ENCODE measurements around the gene CNTLN.
"Not testable (repeated sequence)": the region's sequence is repeated elsewhere in the genome, so short reads cannot be mapped to it uniquely, and the experiment has no call there.

Gene CNTLN

DNA sequence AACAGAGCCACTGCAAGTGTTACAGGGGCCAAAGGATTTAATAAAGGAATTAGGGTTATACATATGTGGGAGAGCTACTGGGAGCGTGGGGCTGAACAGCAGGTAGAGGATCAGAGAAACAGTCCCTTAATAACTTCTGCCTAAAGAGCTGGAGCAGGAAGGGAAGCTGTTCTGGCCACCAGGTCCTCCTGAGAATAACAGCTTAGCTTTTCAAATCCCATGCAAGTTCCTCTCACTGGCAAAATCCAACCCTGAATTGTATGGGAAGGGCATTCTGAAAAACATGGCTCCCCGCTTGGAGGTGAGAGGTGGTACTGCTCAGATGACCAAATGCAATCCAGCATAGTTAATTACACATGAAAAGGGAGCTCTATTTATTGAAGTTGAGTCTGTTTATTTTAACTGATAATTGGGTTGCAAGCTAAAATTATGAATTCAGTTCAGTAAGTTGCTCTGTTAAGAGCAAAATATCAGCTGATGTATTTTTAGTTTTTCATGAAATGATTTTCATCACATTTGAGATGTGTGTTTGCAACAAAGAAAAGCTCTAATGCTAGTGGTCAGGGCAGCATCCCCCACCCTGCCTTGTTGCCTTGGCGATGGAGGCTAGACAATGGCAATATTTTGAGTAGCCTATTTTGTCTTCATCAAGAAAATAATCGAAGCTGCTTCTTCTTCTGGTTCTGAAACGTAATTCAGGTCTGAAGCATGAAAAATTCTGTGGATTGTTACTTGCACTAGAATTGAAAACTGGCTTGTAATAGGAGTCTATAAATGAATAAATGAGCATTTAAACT is 385.6 kb downstream of the CNTLN start:
- H3K4me1 ChIP-seq (ENCODE audit: control insufficient read depth in 2 of 2, insufficient read depth in 2 of 2, low read length in 2 of 2): no peaks in the 10 kb centered on the region
- no peak overlapping the region for H3K9ac ChIP-seq (ENCODE audit: low read depth in 1 of 2, low read length in 2 of 2)
- no peaks in the 10 kb centered on the region for H3K36me3 ChIP-seq (ENCODE audit: control insufficient read depth in 2 of 2, insufficient read depth in 2 of 2, low read length in 2 of 2)
- no peak overlapping the region for H3K27ac ChIP-seq (ENCODE audit: low read depth in 2 of 2, low read length in 2 of 2)
- no peaks in the 10 kb centered on the region for H3K9me3 ChIP-seq (ENCODE audit: control insufficient read depth in 2 of 2, low read length in 2 of 2)
- H3K27me3 ChIP-seq (ENCODE audit: control insufficient read depth in 2 of 2, insufficient read depth in 2 of 2, low read length in 2 of 2): no peaks in the 10 kb centered on the region
- no peak overlapping the region for H3K4me3 ChIP-seq (ENCODE audit: low read length in 2 of 2)

- no peak overlapping the region for H3K4me3 ChIP-seq (ENCODE audit: low read length in 2 of 2)
- no peak overlapping the region for H3K9ac ChIP-seq (ENCODE audit: low read depth in 1 of 2, low read length in 2 of 2)
- H3K4me1 ChIP-seq (ENCODE audit: control insufficient read depth in 2 of 2, insufficient read depth in 2 of 2, low read length in 2 of 2): no peaks in the 10 kb centered on the region
- no peaks in the 10 kb centered on the region for H3K27me3 ChIP-seq (ENCODE audit: control insufficient read depth in 2 of 2, insufficient read depth in 2 of 2, low read length in 2 of 2)
- H3K9me3 ChIP-seq (ENCODE audit: control insufficient read depth in 2 of 2, low read length in 2 of 2): no peaks in the 10 kb centered on the region
- no peak overlapping the region for H3K27ac ChIP-seq (ENCODE audit: low read depth in 2 of 2, low read length in 2 of 2)
- H3K36me3 ChIP-seq (ENCODE audit: control insufficient read depth in 2 of 2, insufficient read depth in 2 of 2, low read length in 2 of 2): no peaks in the 10 kb centered on the region
Observed at GRCh38 chr9:17521100-17521855, 386.4 kb downstream of the CNTLN start.

- not testable (repeated sequence) for H3K27ac ChIP-seq (ENCODE audit: low read depth in 2 of 2, low read length in 2 of 2); H3K36me3 ChIP-seq (ENCODE audit: control insufficient read depth in 2 of 2, insufficient read depth in 2 of 2, low read length in 2 of 2); H3K4me3 ChIP-seq (ENCODE audit: low read length in 2 of 2); H3K27me3 ChIP-seq (ENCODE audit: control insufficient read depth in 2 of 2, insufficient read depth in 2 of 2, low read length in 2 of 2); H3K4me1 ChIP-seq (ENCODE audit: control insufficient read depth in 2 of 2, insufficient read depth in 2 of 2, low read length in 2 of 2); H3K9ac ChIP-seq (ENCODE audit: low read depth in 1 of 2, low read length in 2 of 2); H3K9me3 ChIP-seq (ENCODE audit: control insufficient read depth in 2 of 2, low read length in 2 of 2)
Observed at GRCh38 chr9:17526726-17527125, 391.9 kb downstream of the CNTLN start.

GRCh38 chr9:17528859-17529258 is 394.0 kb downstream of the CNTLN start:
- Histone ChIP-seq H3K4me3 (ENCODE audit: low read length in 2 of 2) (no peak overlapping the region), H3K27ac (ENCODE audit: low read depth in 2 of 2, low read length in 2 of 2) (no peak overlapping the region), H3K9me3 (ENCODE audit: control insufficient read depth in 2 of 2, low read length in 2 of 2) (no peaks in the 10 kb centered on the region), H3K9ac (ENCODE audit: low read depth in 1 of 2, low read length in 2 of 2) (no peak overlapping the region), H3K36me3 (ENCODE audit: control insufficient read depth in 2 of 2, insufficient read depth in 2 of 2, low read length in 2 of 2) (no peaks in the 10 kb centered on the region), H3K4me1 (ENCODE audit: control insufficient read depth in 2 of 2, insufficient read depth in 2 of 2, low read length in 2 of 2) (no peaks in the 10 kb centered on the region), H3K27me3 (ENCODE audit: control insufficient read depth in 2 of 2, insufficient read depth in 2 of 2, low read length in 2 of 2) (no peaks in the 10 kb centered on the region)

DNA sequence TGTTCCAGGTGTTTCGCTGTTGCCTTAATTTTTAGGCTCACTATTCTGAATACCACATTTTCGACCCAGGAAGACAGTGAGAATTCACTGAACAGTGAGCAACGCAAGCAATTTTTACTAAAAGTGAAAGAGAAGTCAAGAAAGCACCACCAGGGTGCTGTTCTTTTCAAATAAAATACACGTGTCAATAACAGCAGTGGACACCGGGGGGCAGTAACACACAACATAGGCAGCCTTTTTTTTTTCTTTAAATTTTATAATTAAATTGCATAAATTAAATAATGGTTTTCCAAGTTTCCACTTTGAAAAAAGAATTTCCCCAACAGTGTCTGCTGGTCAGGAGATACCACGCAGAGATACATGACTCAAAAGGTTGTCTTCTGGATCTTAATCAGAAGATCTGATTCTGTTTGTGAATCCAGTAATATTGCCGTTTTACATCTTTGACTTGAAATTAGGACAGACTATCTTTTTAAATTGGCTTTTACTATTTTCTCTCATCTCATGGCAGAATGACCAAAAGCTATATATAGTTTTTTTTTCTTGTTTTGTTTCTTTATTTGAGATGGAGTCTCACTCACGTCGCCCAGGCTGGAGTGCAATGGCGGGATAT is 396.9 kb downstream of the CNTLN start:
- Histone ChIP-seq H3K9ac (ENCODE audit: low read depth in 1 of 2, low read length in 2 of 2) (no peak overlapping the region), H3K27ac (ENCODE audit: low read depth in 2 of 2, low read length in 2 of 2) (no peak overlapping the region), H3K27me3 (ENCODE audit: control insufficient read depth in 2 of 2, insufficient read depth in 2 of 2, low read length in 2 of 2) (no peaks in the 10 kb centered on the region), H3K4me3 (ENCODE audit: low read length in 2 of 2) (no peak overlapping the region), H3K4me1 (ENCODE audit: control insufficient read depth in 2 of 2, insufficient read depth in 2 of 2, low read length in 2 of 2) (no peaks in the 10 kb centered on the region), H3K36me3 (ENCODE audit: control insufficient read depth in 2 of 2, insufficient read depth in 2 of 2, low read length in 2 of 2) (no peaks in the 10 kb centered on the region), H3K9me3 (ENCODE audit: control insufficient read depth in 2 of 2, low read length in 2 of 2) (no peaks in the 10 kb centered on the region)

DNA sequence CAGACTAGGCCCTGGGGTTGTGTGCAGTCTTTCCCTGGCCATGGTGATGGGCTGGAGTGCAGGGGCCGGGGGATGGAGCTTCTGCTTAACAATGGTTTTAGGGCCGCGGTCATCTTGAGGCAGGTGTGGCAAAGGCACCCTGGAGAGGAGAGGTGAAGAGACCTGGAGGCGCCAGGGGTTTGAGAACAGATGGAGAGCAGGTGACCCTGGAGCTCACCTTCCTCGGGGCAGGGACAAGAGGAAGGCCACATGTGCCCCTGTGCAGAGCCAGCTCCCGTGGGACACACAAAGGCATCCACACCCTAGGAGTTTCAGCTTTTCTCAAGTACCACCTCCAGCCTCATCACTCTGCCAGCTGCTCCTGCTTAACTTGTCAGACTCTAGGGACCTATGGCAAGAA is 397.6 kb downstream of the CNTLN start:
- Histone ChIP-seq H3K9ac (ENCODE audit: low read depth in 1 of 2, low read length in 2 of 2) (no peak overlapping the region), H3K9me3 (ENCODE audit: control insufficient read depth in 2 of 2, low read length in 2 of 2) (no peaks in the 10 kb centered on the region), H3K4me1 (ENCODE audit: control insufficient read depth in 2 of 2, insufficient read depth in 2 of 2, low read length in 2 of 2) (no peaks in the 10 kb centered on the region), H3K4me3 (ENCODE audit: low read length in 2 of 2) (no peak overlapping the region), H3K27ac (ENCODE audit: low read depth in 2 of 2, low read length in 2 of 2) (no peak overlapping the region), H3K36me3 (ENCODE audit: control insufficient read depth in 2 of 2, insufficient read depth in 2 of 2, low read length in 2 of 2) (no peaks in the 10 kb centered on the region), H3K27me3 (ENCODE audit: control insufficient read depth in 2 of 2, insufficient read depth in 2 of 2, low read length in 2 of 2) (no peaks in the 10 kb centered on the region)

- H3K27ac ChIP-seq (ENCODE audit: low read depth in 2 of 2, low read length in 2 of 2): no peak overlapping the region
- no peaks in the 10 kb centered on the region for H3K9me3 ChIP-seq (ENCODE audit: control insufficient read depth in 2 of 2, low read length in 2 of 2)
- no peak overlapping the region for H3K4me3 ChIP-seq (ENCODE audit: low read length in 2 of 2)
- H3K36me3 ChIP-seq (ENCODE audit: control insufficient read depth in 2 of 2, insufficient read depth in 2 of 2, low read length in 2 of 2): no peaks in the 10 kb centered on the region
- H3K27me3 ChIP-seq (ENCODE audit: control insufficient read depth in 2 of 2, insufficient read depth in 2 of 2, low read length in 2 of 2): no peaks in the 10 kb centered on the region
- H3K9ac ChIP-seq (ENCODE audit: low read depth in 1 of 2, low read length in 2 of 2): no peak overlapping the region
- H3K4me1 ChIP-seq (ENCODE audit: control insufficient read depth in 2 of 2, insufficient read depth in 2 of 2, low read length in 2 of 2): no peaks in the 10 kb centered on the region
Observed at GRCh38 chr9:17535176-17535575, 400.3 kb downstream of the CNTLN start.

GRCh38 chr9:17536027-17536426 is 401.2 kb downstream of the CNTLN start:
- H3K4me3 ChIP-seq (ENCODE audit: low read length in 2 of 2): no peak overlapping the region

DNA sequence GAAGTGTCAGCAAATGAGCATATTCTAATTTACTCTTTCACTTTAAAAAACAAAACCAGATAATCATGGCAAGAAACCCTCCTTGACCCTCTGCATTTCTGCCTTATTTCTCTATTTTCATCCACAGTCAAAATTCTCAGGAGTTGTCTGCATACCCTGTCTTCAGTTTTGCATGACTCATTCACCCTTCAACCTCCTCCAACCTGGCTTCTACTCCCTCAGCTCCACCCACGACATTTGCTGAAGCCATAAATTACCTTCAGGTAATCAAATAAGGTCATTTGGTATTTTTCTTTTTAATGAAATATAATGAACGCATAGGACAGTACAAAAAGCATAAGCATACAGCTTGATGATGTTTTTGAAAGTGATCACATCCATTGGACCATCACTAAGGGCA is 416.2 kb downstream of the CNTLN start:
- Histone ChIP-seq H3K27me3 (ENCODE audit: control insufficient read depth in 2 of 2, insufficient read depth in 2 of 2, low read length in 2 of 2) (no peaks in the 10 kb centered on the region), H3K27ac (ENCODE audit: low read depth in 2 of 2, low read length in 2 of 2) (no peak overlapping the region), H3K9ac (ENCODE audit: low read depth in 1 of 2, low read length in 2 of 2) (no peak overlapping the region), H3K4me1 (ENCODE audit: control insufficient read depth in 2 of 2, insufficient read depth in 2 of 2, low read length in 2 of 2) (no peaks in the 10 kb centered on the region), H3K4me3 (ENCODE audit: low read length in 2 of 2) (no peak overlapping the region), H3K9me3 (ENCODE audit: control insufficient read depth in 2 of 2, low read length in 2 of 2) (no peaks in the 10 kb centered on the region), H3K36me3 (ENCODE audit: control insufficient read depth in 2 of 2, insufficient read depth in 2 of 2, low read length in 2 of 2) (no peaks in the 10 kb centered on the region)

More at GRCh38 chr9:17536027-17536426, 401.2 kb downstream of the CNTLN start:
- Histone ChIP-seq H3K4me1 (ENCODE audit: control insufficient read depth in 2 of 2, insufficient read depth in 2 of 2, low read length in 2 of 2) (no peaks in the 10 kb centered on the region), H3K36me3 (ENCODE audit: control insufficient read depth in 2 of 2, insufficient read depth in 2 of 2, low read length in 2 of 2) (no peaks in the 10 kb centered on the region), H3K9me3 (ENCODE audit: control insufficient read depth in 2 of 2, low read length in 2 of 2) (no peaks in the 10 kb centered on the region), H3K27ac (ENCODE audit: low read depth in 2 of 2, low read length in 2 of 2) (no peak overlapping the region), H3K9ac (ENCODE audit: low read depth in 1 of 2, low read length in 2 of 2) (no peak overlapping the region), H3K27me3 (ENCODE audit: control insufficient read depth in 2 of 2, insufficient read depth in 2 of 2, low read length in 2 of 2) (no peaks in the 10 kb centered on the region)
